H1 (cell line): ENCODE measurements around the gene GPRC5D. TPM values are rescaled to one million over a fixed set of nuclear protein-coding genes. Genes with fewer than 3 reads are reported as not detected.

Source experiments
- CTCF ChIA-PET: fragments of 300-600 bp; sonication (Branson Sonifier 250); formaldehyde crosslinking; loops from one replicate; lab custom pipeline; 2021; ENCODE audit not compliant: partially characterized antibody; lab: Charles Lee
- POLR2A ChIA-PET: fragments of 300-600 bp; sonication (Branson Sonifier 250); formaldehyde crosslinking; loops from one replicate; lab custom pipeline; 2021; ENCODE audit warnings: inconsistent platforms; ENCODE audit not compliant: partially characterized antibody; lab: Charles Lee
- DNase-seq, 2 experiments: peaks; one replicate each; pipeline versions ENCODE4 v3.0.0 to v3.0.0-alpha.2; 2010 to 2022; ENCODE audit warnings: low spot score in 2 of 2, low read depth in 1 of 2, mixed read lengths in 1 of 2
- FAIRE-seq: peaks from 2 replicates; lab custom pipeline; 2011; peaks lifted over from hg19 to GRCh38; lab: Jason Lieb, UNC
- H2AFZ ChIP-seq: 2 replicates; pipeline ENCODE4 v1.8.1; 2012; ENCODE audit warnings: low read length, inconsistent platforms
- H2AK5ac ChIP-seq: 2 replicates; pipeline ENCODE4 v1.6.1; 2013; ENCODE audit warnings: low read depth, low read length
- H2BK120ac ChIP-seq: replicated peaks from 2 replicates; pipeline ENCODE3; 2013; ENCODE audit warnings: low read depth, low read length, inconsistent platforms
- H2BK12ac ChIP-seq: 2 replicates; pipeline ENCODE4 v1.6.1; 2013; ENCODE audit warnings: low read depth, low read length
- H2BK15ac ChIP-seq: 2 replicates; pipeline ENCODE4 v1.6.1; 2013; ENCODE audit warnings: low read length
- H2BK20ac ChIP-seq: 2 replicates; pipeline ENCODE4 v1.6.1; 2013; ENCODE audit warnings: low read length
- H2BK5ac ChIP-seq: 2 replicates; pipeline ENCODE4 v1.6.1; 2013; ENCODE audit warnings: low read depth, low read length
- H3K14ac ChIP-seq: 2 replicates; pipeline ENCODE4 v1.6.1; 2013; ENCODE audit warnings: inconsistent platforms; ENCODE audit not compliant: insufficient read length
- H3K18ac ChIP-seq: 2 replicates; pipeline ENCODE4 v1.6.1; 2013; ENCODE audit warnings: low read length; ENCODE audit errors: extremely low read depth
- H3K23ac ChIP-seq: 2 replicates; pipeline ENCODE4 v1.6.1; 2013; ENCODE audit warnings: inconsistent platforms; ENCODE audit not compliant: insufficient read length
- H3K23me2 ChIP-seq: 2 replicates; pipeline ENCODE4 v1.6.1; 2013; ENCODE audit warnings: low read depth, low read length
- H3K27ac ChIP-seq: 2 replicates; pipeline ENCODE4 v1.6.1; 2011; ENCODE audit warnings: low read depth, low read length, inconsistent platforms
- H3K27me3 ChIP-seq, 4 experiments: replicated peaks in 1 of 4; 1 replicate in 1 of 4; 2 replicates in 3 of 4; pipeline versions ENCODE4 v1.6.1 to v1.8.1; 2011 to 2013; ENCODE audit warnings: low read length in 3 of 4, mild to moderate bottlenecking in 3 of 4, inconsistent platforms in 2 of 4, mixed read lengths in 2 of 4, moderate library complexity in 1 of 4; ENCODE audit not compliant: control insufficient read depth in 3 of 4, insufficient read depth in 3 of 4; ENCODE audit errors: extremely low read depth in 1 of 4
- H3K36me3 ChIP-seq, 4 experiments: 2 replicates each; pipeline versions ENCODE4 v1.6.1 to v1.8.1; 2011 to 2013; ENCODE audit warnings: mild to moderate bottlenecking in 4 of 4, low read length in 3 of 4, moderate library complexity in 2 of 4, control low read depth in 1 of 4, inconsistent platforms in 1 of 4; ENCODE audit not compliant: insufficient read depth in 4 of 4, control insufficient read depth in 2 of 4
- H3K4ac ChIP-seq: replicated peaks from 2 replicates; pipeline ENCODE3; 2013; ENCODE audit warnings: low read length, low read depth, mixed read lengths, inconsistent platforms; ENCODE audit not compliant: insufficient read length
- H3K4me1 ChIP-seq, 4 experiments: replicated peaks in 1 of 4; 1 replicate in 1 of 4; 2 replicates in 3 of 4; pipeline versions ENCODE4 v1.6.1 to v1.8.1; 2011 to 2013; ENCODE audit warnings: low read length in 3 of 4, inconsistent platforms in 2 of 4, mixed read lengths in 1 of 4; ENCODE audit not compliant: insufficient read depth in 4 of 4, control insufficient read depth in 3 of 4
- H3K4me2 ChIP-seq, 2 experiments: 2 replicates each; pipeline versions ENCODE4 v1.6.1 to v1.8.1; 2011 to 2013; ENCODE audit warnings: low read depth in 2 of 2, low read length in 2 of 2, control low read depth in 1 of 2, inconsistent platforms in 1 of 2, mild to moderate bottlenecking in 1 of 2; ENCODE audit not compliant: insufficient read depth in 1 of 2
- H3K4me3 ChIP-seq, 4 experiments: fragments of 200-600, 300-600 bp in 1 of 4; sonication (generic), shearing (Covaris generic), sonication (Bioruptor Twin) in 1 of 4; 2 replicates each; pipeline versions ENCODE4 v1.5.1 to v1.8.1; 2011 to 2016; ENCODE audit warnings: low read length in 4 of 4, low read depth in 3 of 4, control low read depth in 2 of 4, inconsistent platforms in 2 of 4, mild to moderate bottlenecking in 2 of 4, mixed read lengths in 1 of 4, moderate library complexity in 1 of 4; ENCODE audit not compliant: insufficient read depth in 2 of 4; ENCODE audit errors: extremely low read depth in 1 of 4
- H3K56ac ChIP-seq: replicated peaks from 2 replicates; pipeline ENCODE3; 2013; ENCODE audit warnings: low read depth, mild to moderate bottlenecking, mixed read lengths, low read length, inconsistent platforms; ENCODE audit not compliant: insufficient read length
- H3K79me1 ChIP-seq: 2 replicates; pipeline ENCODE4 v1.6.1; 2013; ENCODE audit warnings: low read depth, low read length, control low read depth
- H3K79me2 ChIP-seq, 2 experiments: 2 replicates each; pipeline versions ENCODE4 v1.6.1 to v1.8.1; 2012 to 2013; ENCODE audit warnings: low read length in 2 of 2, mild to moderate bottlenecking in 2 of 2, inconsistent platforms in 1 of 2; ENCODE audit not compliant: insufficient read depth in 2 of 2, control insufficient read depth in 1 of 2
- H3K9ac ChIP-seq, 4 experiments: replicated peaks in 1 of 4; 1 replicate in 1 of 4; 2 replicates in 3 of 4; pipeline versions ENCODE4 v1.6.1 to v1.8.1; 2011 to 2013; ENCODE audit warnings: low read depth in 3 of 4, low read length in 3 of 4, control low read depth in 2 of 4, mild to moderate bottlenecking in 2 of 4, moderate library complexity in 2 of 4, inconsistent platforms in 1 of 4; ENCODE audit errors: extremely low read depth in 1 of 4
- H3K9me3 ChIP-seq, 2 experiments: 2 replicates each; pipeline versions ENCODE4 v1.6.1 to v1.8.1; 2012 to 2013; ENCODE audit warnings: mild to moderate bottlenecking in 2 of 2, moderate library complexity in 2 of 2, control low read depth in 1 of 2, inconsistent platforms in 1 of 2, low read depth in 1 of 2, low read length in 1 of 2, mixed read lengths in 1 of 2; ENCODE audit not compliant: insufficient read depth in 2 of 2
- H4K20me1 ChIP-seq, 2 experiments: replicated peaks in 1 of 2; 2 replicates each; pipeline versions ENCODE3 to v1.8.1; 2011 to 2013; ENCODE audit warnings: inconsistent platforms in 2 of 2, low read length in 2 of 2, mild to moderate bottlenecking in 1 of 2; ENCODE audit not compliant: insufficient read depth in 2 of 2, control insufficient read depth in 1 of 2
- H4K5ac ChIP-seq: 2 replicates; pipeline ENCODE4 v1.6.1; 2013; ENCODE audit warnings: low read length, low read depth, mixed read lengths, inconsistent platforms; ENCODE audit not compliant: insufficient read length
- H4K8ac ChIP-seq: 2 replicates; pipeline ENCODE4 v1.8.0; 2013; ENCODE audit warnings: mild to moderate bottlenecking, moderate library complexity, low read length, inconsistent platforms; ENCODE audit not compliant: insufficient read depth; ENCODE audit errors: extremely low read depth
- H4K91ac ChIP-seq: replicated peaks from 2 replicates; pipeline ENCODE3; 2013; ENCODE audit warnings: low read length, mixed read lengths, inconsistent platforms; ENCODE audit not compliant: insufficient read length
- NANOG ChIP-seq: IDR thresholded peaks from 2 replicates; pipeline ENCODE4 v1.6.1; 2011; ENCODE audit warnings: low read length, low read depth, mild to moderate bottlenecking, inconsistent platforms; ENCODE audit not compliant: insufficient read depth, poor library complexity, severe bottlenecking
- RXRA ChIP-seq: IDR thresholded peaks from 2 replicates; pipeline ENCODE4 v1.6.1; 2011; ENCODE audit warnings: low read depth, mild to moderate bottlenecking, low read length, moderate library complexity; ENCODE audit not compliant: insufficient read depth
- SP4 ChIP-seq: IDR thresholded peaks from 2 replicates; pipeline ENCODE4 v1.6.1; 2012; ENCODE audit warnings: low read length, inconsistent platforms
- WGBS, 2 experiments: shearing (Covaris generic) in 1 of 2; methylation state at CpG; one replicate each; pipeline versions ENCODE4 v1.1.6 to v1.1.7; 2013 to 2015; ENCODE audit warnings: low lambda C conversion rate in 2 of 2, mixed read lengths in 2 of 2, inconsistent platforms in 1 of 2, low coverage in 1 of 2, missing lambda C conversion rate in 1 of 2; ENCODE audit not compliant: insufficient replicate concordance in 2 of 2, insufficient coverage in 1 of 2, insufficient read length in 1 of 2; ENCODE audit errors: extremely low coverage in 1 of 2, missing lambda C conversion rate in 1 of 2; 5-methylcytosine and 5-hydroxymethylcytosine counted together
- polyA plus RNA-seq, 7 experiments: library from polyadenylated mRNA; depleted of rRNA in 3 of 7; stranded (reverse) in 5 of 7; unstranded in 2 of 7; fragments of >200 nt in 5 of 7; fragments of 200-250 nt in 2 of 7; gene quantifications; 1 replicate in 5 of 7; 2 replicates in 1 of 7; 4 replicates in 1 of 7; pipeline versions ENCODE4 v1.2.1 to v1.2.3, GENCODE V29; 2011 to 2013; ENCODE audit warnings: missing spikeins in 2 of 7, mixed read lengths in 2 of 7
- total RNA-seq: library from RNA; stranded (reverse); fragmentation: NEBNext Ultra II Directional; extraction: Animal tissue kit (Norgen Biotek cat#: 25700); gene quantifications from 2 replicates; pipeline ENCODE4 v1.2.1, GENCODE V29; 2021
- TF ChIP-seq, protein P1 (sequence below): IDR thresholded peaks from 2 replicates; pipeline ENCODE4 v1.6.1; 2012; ENCODE audit warnings: inconsistent platforms

Gene GPRC5D
- total and polyA plus RNA-seq, 2 of the 8 experiments (the other 6 are each of a cell fraction or from before 2014, with no cell fraction given): 0.45 TPM; not detected in 1

DNA sequence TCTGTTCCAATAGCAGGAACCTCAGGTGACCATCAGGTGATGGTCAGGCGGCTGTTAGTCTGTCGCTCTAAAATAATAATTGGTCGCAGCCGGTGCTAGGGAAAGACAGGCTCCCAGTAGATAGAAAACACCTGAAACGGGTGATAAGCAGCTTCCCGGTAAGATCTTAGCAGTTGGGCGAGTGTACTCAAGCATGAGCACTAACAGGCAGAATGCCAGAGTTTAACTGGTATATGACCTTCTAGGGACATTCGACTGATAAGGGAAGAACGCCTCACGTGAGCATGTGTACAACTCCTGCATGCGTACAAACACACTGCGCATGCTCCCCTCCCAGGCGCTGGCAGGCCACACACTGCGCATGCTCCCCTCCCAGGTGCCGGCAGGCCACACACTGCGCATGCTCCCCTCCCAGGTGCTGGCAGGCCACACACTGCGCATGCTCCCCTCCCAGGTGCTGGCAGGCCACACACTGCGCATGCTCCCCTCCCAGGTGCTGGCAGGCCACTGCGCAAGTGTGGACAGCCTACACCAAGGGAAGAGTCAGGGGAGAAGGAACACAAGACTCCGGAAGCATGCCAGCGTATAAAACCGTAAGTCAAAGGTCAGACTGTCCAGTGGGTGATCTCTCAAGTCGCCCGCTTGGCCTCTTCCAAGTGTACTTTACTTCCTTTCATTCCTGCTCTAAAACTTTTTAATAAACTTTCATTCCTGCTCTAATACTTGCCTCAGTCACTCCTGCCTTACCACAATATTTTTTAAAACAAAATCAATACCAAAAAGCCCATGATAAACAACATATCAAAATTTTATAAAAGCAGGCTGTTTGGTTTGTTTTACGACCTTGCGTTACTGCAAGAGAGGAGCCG is 24.5 kb downstream of the GPRC5D start:
- Histone ChIP-seq H2BK15ac (no peak overlapping the region), H3K79me1 (no peaks in the 10 kb centered on the region), H3K4ac (no peak overlapping the region), H3K18ac (no peak overlapping the region), H3K23me2 (no peaks in the 10 kb centered on the region), H3K4me3 (peak overlapping the region in 1 of 4 experiments; percentile 51; a peak in 1 of 8 replicates), H2BK12ac (peak overlapping the region; percentile 39; the same call in 1 of the 2 replicates), H2BK20ac (no peak overlapping the region), H3K4me1 (peaks cover 0 to 4% (median 0%) of the 10 kb centered on the region in 4 experiments; a peak in 2 of 7 replicates), H4K91ac (no peak overlapping the region), H3K56ac (no peak overlapping the region), H4K5ac (no peak overlapping the region), H3K9me3 (peaks cover 0 to 3% of the 10 kb centered on the region in 2 experiments; a peak in 1 of 4 replicates), H3K4me2 (peak overlapping the region in 1 of 2 experiments; percentile 20; a peak in 1 of 4 replicates), H2AFZ (no peak overlapping the region; the same call in 1 of the 2 replicates), H3K27ac (no peak overlapping the region), H2AK5ac (no peak overlapping the region), H3K14ac (no peak overlapping the region), H4K20me1 (no peaks in the 10 kb centered on the region), H3K9ac (no peak overlapping the region), H4K8ac (no peak overlapping the region), H2BK120ac (no peak overlapping the region), H3K36me3 (no peaks in the 10 kb centered on the region), H3K23ac (no peak overlapping the region), H3K27me3 (no peaks in the 10 kb centered on the region), H2BK5ac (no peak overlapping the region), H3K79me2 (no peaks in the 10 kb centered on the region)
- POLR2A ChIA-PET: no interaction called here
- peak in 1 of 2 experiments; percentile 68 for DNase-seq
- CTCF ChIA-PET: interaction anchor here (0.7 to 1.6 kb wide), 3 partner anchors 11 to 280 kb away, joined by 4 to 7 read pairs (median 4); no protein-coding TSS in a partner anchor
- FAIRE-seq: no peak
- TF ChIP-seq, protein P1, sequence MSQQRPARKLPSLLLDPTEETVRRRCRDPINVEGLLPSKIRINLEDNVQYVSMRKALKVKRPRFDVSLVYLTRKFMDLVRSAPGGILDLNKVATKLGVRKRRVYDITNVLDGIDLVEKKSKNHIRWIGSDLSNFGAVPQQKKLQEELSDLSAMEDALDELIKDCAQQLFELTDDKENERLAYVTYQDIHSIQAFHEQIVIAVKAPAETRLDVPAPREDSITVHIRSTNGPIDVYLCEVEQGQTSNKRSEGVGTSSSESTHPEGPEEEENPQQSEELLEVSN: no peak
- TF ChIP-seq NANOG: no peak
- TF ChIP-seq RXRA: no peak
- TF ChIP-seq SP4: no peak
- WGBS, 2 experiments: 91% methylated on average over 27 of the region's 27 CpGs; no CpG with 5 or more reads in 1 of the 2 experiments
